Tibial nerve (tissue), 4 donors: ENCODE data around the gene ST7L.

Experiments
- EP300 ChIP-seq, 2 donors: sonication (generic); formaldehyde crosslinking; IDR thresholded peaks; one replicate each; pipeline ENCODE4 v1.6.1; 2017; ENCODE audit warnings: antibody characterized with exemption in 2 of 2, mild to moderate bottlenecking in 1 of 2
- POLR2A ChIP-seq, 2 donors: fragments of 450-650 bp; IDR thresholded peaks; one replicate each; pipeline ENCODE4 v1.6.1; 2017; ENCODE audit warnings: antibody characterized with exemption in 2 of 2, mild to moderate bottlenecking in 2 of 2, moderate library complexity in 2 of 2
- TF ChIP-seq, protein P1 (sequence below), 5 experiments: fragments of 200-600 bp in 3 of 5; fragments of 450-650 bp in 2 of 5; sonication (generic) in 3 of 5; IDR thresholded peaks; one replicate each; pipeline ENCODE4 v1.5.1; 2016 to 2019; ENCODE audit warnings: antibody characterized with exemption in 5 of 5, mild to moderate bottlenecking in 3 of 5, moderate library complexity in 2 of 5

- TF ChIP-seq, protein P1, sequence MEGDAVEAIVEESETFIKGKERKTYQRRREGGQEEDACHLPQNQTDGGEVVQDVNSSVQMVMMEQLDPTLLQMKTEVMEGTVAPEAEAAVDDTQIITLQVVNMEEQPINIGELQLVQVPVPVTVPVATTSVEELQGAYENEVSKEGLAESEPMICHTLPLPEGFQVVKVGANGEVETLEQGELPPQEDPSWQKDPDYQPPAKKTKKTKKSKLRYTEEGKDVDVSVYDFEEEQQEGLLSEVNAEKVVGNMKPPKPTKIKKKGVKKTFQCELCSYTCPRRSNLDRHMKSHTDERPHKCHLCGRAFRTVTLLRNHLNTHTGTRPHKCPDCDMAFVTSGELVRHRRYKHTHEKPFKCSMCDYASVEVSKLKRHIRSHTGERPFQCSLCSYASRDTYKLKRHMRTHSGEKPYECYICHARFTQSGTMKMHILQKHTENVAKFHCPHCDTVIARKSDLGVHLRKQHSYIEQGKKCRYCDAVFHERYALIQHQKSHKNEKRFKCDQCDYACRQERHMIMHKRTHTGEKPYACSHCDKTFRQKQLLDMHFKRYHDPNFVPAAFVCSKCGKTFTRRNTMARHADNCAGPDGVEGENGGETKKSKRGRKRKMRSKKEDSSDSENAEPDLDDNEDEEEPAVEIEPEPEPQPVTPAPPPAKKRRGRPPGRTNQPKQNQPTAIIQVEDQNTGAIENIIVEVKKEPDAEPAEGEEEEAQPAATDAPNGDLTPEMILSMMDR (IDR thresholded peaks at IDR 0.05), result no peak
- TF ChIP-seq POLR2A (IDR thresholded peaks at IDR 0.05), result no peak
- no peak for TF ChIP-seq EP300 (IDR thresholded peaks at IDR 0.05)
Observed at GRCh38 chr1:112496290-112496689, 122.7 kb downstream of the ST7L start.
